Activated CD4-positive, alpha-beta T cell treated with anti-CD3 and anti-CD28 coated beads, Interleukin-10, Interleukin-2, amounts not matched to agents 100 ng/mL and 50 ng/mL, durations not matched to agents 16 hours and 8 hours (primary cell): ENCODE measurements around the gene C11orf91.
"Not testable (repeated sequence)": the region's sequence is repeated elsewhere in the genome, so short reads cannot be mapped to it uniquely, and the experiment has no call there.

Experiments used
- DNase-seq: peaks from one replicate; pipeline ENCODE4 v3.0.0-alpha.2; 2020

The C11orf91 gene

DNA sequence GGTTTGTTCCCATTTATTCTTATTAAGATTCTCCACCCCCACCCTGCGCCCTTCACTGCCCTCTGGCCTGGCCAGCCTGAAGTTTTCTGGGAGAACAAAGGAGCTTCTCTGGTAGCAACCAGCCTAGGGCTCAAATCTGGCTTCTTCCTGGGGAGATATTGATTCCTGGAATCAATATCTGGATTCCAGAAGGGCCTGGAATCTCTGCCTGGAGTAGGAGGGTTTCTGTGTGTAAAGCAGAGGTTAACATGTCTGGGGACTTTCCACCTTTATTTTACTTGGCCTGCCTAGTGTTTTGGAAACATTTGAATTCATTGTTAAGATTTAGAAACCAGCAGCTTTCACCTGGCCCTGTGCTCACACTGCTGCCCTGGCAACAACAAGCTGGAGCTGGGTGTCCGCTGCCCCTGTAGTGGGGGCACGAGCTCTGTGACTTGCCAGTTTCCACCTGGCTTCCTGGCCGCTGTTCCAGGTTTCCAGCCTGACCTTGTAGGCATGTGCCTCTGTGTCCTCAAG, 5.5 kb downstream of the C11orf91 start:
- DNase-seq: no peak

GRCh38 chr11:33694346-33695050, 6.1 kb downstream of the C11orf91 start:
- DNase-seq: no peak

DNA sequence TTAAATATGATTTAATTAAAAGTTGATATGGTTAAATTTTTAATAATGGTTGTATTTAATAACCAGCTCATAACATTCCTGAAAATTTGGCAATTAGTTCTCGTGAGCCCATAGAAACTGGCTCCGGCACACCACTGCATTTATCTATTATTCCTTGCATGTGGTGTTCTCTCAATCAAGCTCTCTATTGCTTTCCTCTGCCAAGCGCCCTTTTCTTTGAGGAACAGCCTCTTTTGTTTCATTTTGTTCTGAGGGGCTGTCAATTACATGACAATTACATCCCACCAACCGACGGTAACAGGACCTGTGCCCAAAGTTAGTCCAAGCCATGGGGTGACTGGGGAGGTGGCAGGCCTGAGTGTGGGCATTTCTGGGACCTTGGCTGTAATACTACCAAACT, 8.1 kb downstream of the C11orf91 start:
- no peak for DNase-seq

GRCh38 chr11:33692013-33692504, 8.6 kb downstream of the C11orf91 start:
- DNase-seq: no peak

DNA sequence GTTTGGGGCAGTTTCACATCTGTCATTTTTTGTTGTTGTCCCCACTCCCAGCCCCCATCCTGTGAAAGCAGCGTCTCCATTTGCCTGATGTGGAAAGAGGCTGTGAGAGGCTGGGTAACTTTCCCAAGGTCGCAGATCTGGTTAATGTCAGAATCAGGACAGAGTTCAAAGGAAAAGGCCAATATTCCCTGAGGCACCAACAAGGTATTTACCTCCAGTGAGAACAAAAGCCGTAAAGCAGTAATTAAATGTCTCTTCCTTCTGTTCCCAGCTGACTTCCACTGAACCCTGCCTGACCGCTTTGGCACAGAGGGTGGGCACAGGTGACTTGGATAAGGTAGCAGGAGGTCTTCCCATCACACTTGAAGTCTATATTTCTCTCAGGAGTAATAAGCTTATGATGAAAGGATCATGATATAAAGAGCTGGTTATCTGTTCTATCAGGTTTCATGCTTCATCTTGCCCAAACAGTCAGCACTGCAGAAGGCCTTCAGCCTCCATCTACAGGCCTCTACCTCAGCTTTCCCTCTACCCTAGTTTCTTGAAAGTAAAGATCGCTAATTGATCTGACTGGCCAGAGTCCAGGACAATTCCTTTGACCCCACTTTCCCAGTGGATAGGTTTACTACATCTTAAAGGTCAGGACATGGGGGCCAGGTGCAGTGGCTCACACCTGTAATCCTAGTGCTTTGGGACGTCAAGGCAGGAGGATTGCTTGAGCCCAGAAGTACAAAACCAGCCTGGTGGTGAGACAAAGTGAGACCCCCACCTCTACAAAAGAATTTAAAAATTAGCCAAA, 9.4 kb downstream of the C11orf91 start:
- DNase-seq: no peak

GRCh38 chr11:33690290-33691065, 10.1 kb downstream of the C11orf91 start:
- DNase-seq: peak; percentile 32

GRCh38 chr11:33689501-33689900, 11.1 kb downstream of the C11orf91 start:
- no peak for DNase-seq

GRCh38 chr11:33689085-33689484, 11.5 kb downstream of the C11orf91 start:
- DNase-seq: no peak

DNA sequence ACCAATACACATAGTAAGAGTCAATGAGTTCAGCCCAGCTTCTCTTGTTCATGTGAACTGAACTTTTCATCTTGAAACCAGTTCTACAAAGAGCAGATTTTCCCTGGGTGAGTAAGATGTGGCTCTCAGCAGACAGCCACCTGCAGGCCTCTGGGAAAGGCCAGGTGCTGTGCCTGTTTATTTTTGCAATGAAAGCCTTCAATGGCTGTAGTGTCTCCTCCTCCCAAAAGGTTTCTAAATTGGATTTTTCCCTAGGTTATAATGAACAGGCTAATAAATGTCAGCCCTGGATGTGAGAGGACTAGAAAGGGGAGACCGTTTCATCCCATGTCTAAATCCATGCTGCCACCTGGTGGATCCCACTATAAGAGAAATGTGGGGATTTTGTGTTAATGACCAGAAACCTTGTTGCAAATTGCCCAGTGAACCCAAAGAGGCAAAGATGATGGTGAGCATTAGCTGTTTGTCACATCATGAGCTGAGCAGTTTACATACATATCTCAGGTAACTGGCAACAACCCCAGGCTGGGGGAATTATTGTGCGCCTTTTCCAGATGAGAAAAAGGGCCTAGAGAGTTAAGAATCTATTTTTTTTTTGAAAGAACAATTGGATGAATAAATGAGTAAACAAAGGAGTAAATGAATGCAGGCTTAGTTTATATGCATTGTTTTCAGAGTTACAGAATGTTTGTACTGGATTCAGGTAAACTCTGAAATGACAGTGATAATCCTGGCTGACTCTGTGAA, 12.7 kb downstream of the C11orf91 start:
- peak; percentile 27 for DNase-seq

GRCh38 chr11:33685082-33685481, 15.5 kb downstream of the C11orf91 start:
- DNase-seq: no peak

DNA sequence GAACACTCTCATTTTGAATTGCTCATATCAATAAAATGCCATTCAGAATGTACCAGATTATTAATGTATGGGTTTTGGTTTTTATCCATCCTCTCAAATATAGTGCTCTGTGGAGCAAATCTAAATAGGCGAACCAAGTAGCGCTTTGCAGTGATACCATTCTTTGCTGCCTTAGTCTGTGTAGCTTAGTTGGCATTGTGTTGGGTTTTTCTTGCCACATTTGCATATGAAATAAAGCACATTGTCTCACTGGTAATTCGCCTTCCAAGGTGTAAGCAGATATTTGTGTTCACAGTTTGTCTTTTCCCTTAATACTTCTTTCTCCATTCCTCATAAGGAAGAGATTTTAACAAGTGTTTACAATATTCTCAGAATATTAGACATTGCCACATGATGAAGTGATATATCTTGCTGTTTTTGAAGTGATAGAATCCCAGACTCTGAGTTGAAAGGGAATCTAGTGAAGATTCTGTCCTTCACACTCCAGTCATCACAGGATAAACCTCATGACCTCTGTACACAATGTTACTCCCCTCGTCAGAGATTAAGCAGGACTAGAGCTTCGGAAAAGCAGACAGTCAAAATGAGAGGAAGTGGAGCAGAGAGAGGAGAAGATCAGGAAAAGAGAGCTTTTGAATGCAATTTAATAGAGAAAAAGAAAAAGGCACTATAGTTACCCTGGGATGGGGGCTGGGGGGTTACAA, 16.5 kb downstream of the C11orf91 start:
- no peak for DNase-seq

DNA sequence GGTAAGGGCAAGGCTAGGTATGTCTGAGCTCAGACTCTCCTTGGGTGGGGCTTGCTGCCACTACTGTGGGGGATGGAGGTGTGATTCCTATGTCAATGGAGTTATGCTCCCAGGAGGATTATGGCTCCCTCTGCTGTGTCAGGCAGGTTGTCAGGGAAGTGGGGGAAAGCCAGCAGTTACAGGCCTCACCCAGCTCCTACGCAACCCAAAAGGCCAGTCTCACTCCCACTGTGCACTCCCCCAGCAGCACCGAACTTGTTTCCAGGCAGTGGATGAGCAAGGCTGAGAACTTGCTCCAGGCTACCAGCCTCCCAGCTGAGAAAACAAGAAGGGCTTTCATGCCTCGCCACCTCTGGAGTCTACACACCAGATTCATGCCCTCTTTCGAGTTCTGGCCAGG, 18.2 kb downstream of the C11orf91 start:
- DNase-seq: no peak

GRCh38 chr11:33682019-33682418, 18.6 kb downstream of the C11orf91 start:
- no peak for DNase-seq

DNA sequence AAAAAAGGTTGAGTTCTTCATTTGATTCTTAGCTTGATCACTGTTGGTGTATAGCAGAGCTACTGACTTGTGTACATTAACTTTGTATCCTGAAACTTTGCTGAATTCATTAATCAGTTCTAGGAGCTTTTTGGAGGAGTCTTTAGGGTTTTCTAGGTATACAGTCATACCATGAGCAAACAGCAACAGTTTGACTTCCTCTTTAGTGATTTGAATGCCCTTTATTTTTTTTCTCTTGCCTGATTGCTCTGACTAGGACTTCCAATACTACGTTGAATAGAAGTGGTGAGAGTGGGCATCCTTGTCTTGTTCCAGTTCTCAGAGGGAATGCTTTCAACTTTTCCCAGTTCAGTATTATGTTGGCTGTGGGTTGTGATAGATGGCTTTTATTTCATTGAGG, 22.0 kb downstream of the C11orf91 start:
- not testable (repeated sequence) for DNase-seq

DNA sequence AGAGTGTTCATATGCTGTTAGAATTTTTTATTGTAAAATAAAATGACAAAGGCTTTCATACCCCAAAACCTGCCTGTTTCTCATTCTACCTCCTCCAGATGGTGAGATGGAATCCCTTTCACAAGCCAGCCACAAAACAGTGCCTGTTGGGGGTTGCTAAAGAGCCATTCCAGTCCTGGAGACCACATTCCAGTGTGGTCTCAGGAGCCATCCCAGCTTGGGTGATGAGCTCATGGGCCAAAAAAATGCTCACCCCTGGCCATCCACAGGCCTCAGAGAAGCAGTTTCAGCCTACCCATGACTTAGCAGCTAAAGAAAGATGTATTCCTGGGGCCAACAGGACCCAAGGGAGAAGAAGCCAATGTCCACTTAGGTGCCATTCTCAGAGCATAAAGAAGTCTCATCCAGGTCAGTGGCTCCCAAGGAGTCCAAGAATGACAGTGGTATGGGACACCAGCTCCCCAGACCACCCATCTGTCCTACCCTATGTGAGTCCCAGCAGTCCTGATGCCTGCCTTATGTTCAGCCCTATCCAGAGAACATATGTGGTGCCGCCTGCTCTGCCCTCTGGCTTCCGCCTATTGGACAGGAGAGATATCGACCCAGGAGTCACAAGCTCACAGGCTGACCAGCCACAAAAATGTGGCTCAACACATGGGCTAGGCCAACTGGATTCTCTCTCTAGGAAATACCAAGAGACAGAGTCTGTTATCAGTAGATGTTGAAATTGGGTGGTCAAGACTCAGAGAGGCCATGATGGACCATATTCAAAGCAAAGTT, 26.4 kb downstream of the C11orf91 start:
- DNase-seq: no peak

DNA sequence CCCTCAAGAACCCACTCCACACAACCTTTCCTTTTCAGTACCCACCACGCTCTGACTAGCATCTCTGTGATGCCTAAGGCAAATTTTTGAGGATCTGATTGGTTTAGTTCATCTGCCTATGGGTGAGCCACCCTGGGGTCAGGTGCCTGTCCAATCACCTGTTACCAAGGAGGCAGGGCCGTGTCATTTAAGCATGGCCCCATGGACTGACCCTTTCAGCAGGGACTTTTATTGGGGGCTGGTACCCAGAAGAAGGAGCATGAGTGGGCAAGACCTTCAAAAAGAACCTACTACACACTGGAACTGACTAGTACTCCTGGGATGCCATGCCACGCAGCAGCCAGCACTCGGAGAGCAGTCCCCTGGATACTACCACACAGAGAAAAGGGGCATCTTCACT, 28.4 kb downstream of the C11orf91 start:
- DNase-seq: no peak

DNA sequence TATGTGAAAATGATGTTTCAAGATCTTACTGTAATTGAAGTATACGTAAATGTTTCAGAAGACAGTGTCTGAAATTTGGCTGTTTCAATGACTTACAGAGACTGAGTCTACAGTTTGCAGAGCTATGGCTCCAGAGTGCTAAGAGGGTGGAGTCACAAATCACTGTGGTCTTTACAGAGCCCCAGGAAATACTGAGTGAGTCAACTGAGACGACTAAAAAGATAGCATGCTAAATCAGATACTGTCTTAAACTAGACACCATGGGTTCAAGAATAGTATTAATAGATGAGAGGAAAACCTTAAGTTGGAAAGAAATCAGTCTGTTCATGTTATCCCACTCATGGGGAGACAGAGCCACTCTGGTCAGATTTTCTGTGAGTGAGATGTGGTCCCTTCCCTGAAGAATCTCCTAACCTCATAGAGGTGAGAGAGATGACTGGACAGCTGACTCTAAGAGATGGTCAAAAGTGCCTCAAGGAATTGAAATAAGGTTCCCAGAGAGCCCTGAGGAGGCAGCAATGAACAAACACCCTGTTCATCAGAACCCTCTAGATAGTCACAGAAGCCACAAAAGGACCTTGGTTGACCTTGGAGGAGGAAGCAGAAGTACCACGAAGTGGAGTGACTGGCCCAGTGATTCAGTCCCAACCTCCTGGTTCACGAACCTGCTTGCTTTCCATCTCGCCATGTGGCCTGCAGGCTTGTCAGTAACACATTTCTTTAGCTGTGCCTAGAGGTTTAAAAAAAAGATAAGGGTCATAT, 30.2 kb downstream of the C11orf91 start:
- peak; percentile 22 for DNase-seq

- DNase-seq: no peak
Measured at GRCh38 chr11:33669598-33670249, 30.9 kb downstream of the C11orf91 start.

- no peak for DNase-seq
Measured at GRCh38 chr11:33668951-33669596, 31.6 kb downstream of the C11orf91 start.
